ENCODE data around the gene SRGAP1. TPM values are rescaled to one million over a fixed set of nuclear protein-coding genes. Genes with fewer than 3 reads are reported as not detected.

SRGAP1 gene
- total and polyA plus RNA-seq, 2 of the 13 experiments (the other 11 are each of a cell fraction or from before 2014, with no cell fraction given): 1.6 to 3.4 TPM

GRCh38 chr12:63815482-63815852 is 29.0 kb upstream of the SRGAP1 start:
- Histone ChIP-seq H3K4me1 (ENCODE audit: insufficient read depth, low read length) (peaks cover 21% of the 10 kb centered on the region), H3K9me3 (ENCODE audit: low read length) (no peaks in the 10 kb centered on the region), H4K20me1 (ENCODE audit: insufficient read depth, low read length) (no peaks in the 10 kb centered on the region), H3K27ac (ENCODE audit: extremely low read length, insufficient read depth, low read length) (no peak overlapping the region), H3K36me3 (replicated peaks in 1 of 2; ENCODE audit: control insufficient read depth in 1 of 2, insufficient read depth in 2 of 2, low read length in 2 of 2) (no peaks in the 10 kb centered on the region), H3K4me3 (replicated peaks in 1 of 3; ENCODE audit: insufficient read depth in 1 of 3, low read depth in 2 of 3, low read length in 3 of 3) (no peak overlapping the region), H3K9ac (ENCODE audit: insufficient read depth, low read depth, low read length) (no peak overlapping the region), H3K4me2 (ENCODE audit: low read depth, low read length) (no peak overlapping the region), H3K27me3 (ENCODE audit: control insufficient read depth in 1 of 2, insufficient read depth in 2 of 2, low read length in 2 of 2) (no peaks in the 10 kb centered on the region), H3K79me2 (ENCODE audit: insufficient read depth, low read length) (no peaks in the 10 kb centered on the region), H2AFZ (ENCODE audit: low read length) (no peak overlapping the region)
- CTCF ChIA-PET (ENCODE audit: low intra/inter-chr PET ratio, low total read pairs): no interaction called here
- in situ Hi-C loops (cut with HindIII; ENCODE audit: extremely low pct_ligation_motif_present, low pct_unique_long_range_greater_than_20kb) (loop anchor here (25.0 kb wide), 1 partner anchor 153 kb away; the partner anchor contains the start of gene DPY19L2), intact Hi-C loops (cut with micrococcal nuclease; ENCODE audit: unreplicated experiment) (no loop called here)
- no TSS peak for BruUV-seq (replicated peaks)
- DNase-seq (ENCODE audit: low spot score): no peak
- no peak for ATAC-seq
- POLR2A ChIA-PET: no interaction called here
- FAIRE-seq: no peak
- 33% methylated on average over 3 of the region's 3 CpGs for WGBS (ENCODE audit: low lambda C conversion rate)
- TF ChIP-seq ZNF768 (CRISPR knock-in tag; IDR thresholded peaks at IDR 0.05) (no peak), TRAFD1 (CRISPR knock-in tag; IDR thresholded peaks at IDR 0.05; ENCODE audit: borderline replicate concordance) (no peak), SATB2 (CRISPR knock-in tag; IDR thresholded peaks at IDR 0.05) (no peak), ZFP1 (CRISPR knock-in tag; IDR thresholded peaks at IDR 0.05) (no peak), ZNF296 (CRISPR knock-in tag; conservative IDR thresholded peaks at IDR 0.05) (no peak), POLR2G (IDR thresholded peaks at IDR 0.05; ENCODE audit: low read depth, low read length) (no peak), STAG1 (CRISPR knock-in tag; IDR thresholded peaks at IDR 0.05) (no peak), SETDB1 (CRISPR knock-in tag; IDR thresholded peaks at IDR 0.05; ENCODE audit: borderline replicate concordance) (no peak), ZNF841 (CRISPR knock-in tag; IDR thresholded peaks at IDR 0.05; ENCODE audit: borderline replicate concordance) (no peak), ZNF484 (CRISPR knock-in tag; IDR thresholded peaks at IDR 0.05; ENCODE audit: borderline replicate concordance, low read depth) (no peak), ZNF605 (CRISPR knock-in tag; IDR thresholded peaks at IDR 0.05) (no peak)
- TF ChIP-seq, protein P1, sequence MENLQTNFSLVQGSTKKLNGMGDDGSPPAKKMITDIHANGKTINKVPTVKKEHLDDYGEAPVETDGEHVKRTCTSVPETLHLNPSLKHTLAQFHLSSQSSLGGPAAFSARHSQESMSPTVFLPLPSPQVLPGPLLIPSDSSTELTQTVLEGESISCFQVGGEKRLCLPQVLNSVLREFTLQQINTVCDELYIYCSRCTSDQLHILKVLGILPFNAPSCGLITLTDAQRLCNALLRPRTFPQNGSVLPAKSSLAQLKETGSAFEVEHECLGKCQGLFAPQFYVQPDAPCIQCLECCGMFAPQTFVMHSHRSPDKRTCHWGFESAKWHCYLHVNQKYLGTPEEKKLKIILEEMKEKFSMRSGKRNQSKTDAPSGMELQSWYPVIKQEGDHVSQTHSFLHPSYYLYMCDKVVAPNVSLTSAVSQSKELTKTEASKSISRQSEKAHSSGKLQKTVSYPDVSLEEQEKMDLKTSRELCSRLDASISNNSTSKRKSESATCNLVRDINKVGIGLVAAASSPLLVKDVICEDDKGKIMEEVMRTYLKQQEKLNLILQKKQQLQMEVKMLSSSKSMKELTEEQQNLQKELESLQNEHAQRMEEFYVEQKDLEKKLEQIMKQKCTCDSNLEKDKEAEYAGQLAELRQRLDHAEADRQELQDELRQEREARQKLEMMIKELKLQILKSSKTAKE (CRISPR knock-in tag; IDR thresholded peaks at IDR 0.05; ENCODE audit: borderline replicate concordance): no peak
- TF ChIP-seq, protein P2, sequence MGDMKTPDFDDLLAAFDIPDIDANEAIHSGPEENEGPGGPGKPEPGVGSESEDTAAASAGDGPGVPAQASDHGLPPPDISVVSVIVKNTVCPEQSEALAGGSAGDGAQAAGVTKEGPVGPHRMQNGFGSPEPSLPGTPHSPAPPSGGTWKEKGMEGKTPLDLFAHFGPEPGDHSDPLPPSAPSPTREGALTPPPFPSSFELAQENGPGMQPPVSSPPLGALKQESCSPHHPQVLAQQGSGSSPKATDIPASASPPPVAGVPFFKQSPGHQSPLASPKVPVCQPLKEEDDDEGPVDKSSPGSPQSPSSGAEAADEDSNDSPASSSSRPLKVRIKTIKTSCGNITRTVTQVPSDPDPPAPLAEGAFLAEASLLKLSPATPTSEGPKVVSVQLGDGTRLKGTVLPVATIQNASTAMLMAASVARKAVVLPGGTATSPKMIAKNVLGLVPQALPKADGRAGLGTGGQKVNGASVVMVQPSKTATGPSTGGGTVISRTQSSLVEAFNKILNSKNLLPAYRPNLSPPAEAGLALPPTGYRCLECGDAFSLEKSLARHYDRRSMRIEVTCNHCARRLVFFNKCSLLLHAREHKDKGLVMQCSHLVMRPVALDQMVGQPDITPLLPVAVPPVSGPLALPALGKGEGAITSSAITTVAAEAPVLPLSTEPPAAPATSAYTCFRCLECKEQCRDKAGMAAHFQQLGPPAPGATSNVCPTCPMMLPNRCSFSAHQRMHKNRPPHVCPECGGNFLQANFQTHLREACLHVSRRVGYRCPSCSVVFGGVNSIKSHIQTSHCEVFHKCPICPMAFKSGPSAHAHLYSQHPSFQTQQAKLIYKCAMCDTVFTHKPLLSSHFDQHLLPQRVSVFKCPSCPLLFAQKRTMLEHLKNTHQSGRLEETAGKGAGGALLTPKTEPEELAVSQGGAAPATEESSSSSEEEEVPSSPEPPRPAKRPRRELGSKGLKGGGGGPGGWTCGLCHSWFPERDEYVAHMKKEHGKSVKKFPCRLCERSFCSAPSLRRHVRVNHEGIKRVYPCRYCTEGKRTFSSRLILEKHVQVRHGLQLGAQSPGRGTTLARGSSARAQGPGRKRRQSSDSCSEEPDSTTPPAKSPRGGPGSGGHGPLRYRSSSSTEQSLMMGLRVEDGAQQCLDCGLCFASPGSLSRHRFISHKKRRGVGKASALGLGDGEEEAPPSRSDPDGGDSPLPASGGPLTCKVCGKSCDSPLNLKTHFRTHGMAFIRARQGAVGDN (CRISPR knock-in tag; IDR thresholded peaks at IDR 0.05): no peak
- TF ChIP-seq, protein P3, sequence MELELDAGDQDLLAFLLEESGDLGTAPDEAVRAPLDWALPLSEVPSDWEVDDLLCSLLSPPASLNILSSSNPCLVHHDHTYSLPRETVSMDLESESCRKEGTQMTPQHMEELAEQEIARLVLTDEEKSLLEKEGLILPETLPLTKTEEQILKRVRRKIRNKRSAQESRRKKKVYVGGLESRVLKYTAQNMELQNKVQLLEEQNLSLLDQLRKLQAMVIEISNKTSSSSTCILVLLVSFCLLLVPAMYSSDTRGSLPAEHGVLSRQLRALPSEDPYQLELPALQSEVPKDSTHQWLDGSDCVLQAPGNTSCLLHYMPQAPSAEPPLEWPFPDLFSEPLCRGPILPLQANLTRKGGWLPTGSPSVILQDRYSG (CRISPR knock-in tag; IDR thresholded peaks at IDR 0.05): no peak
